Osteocyte (in vitro differentiated cells): ENCODE results near the gene GULP1. TPM values are rescaled to one million over a fixed set of nuclear protein-coding genes. Genes with fewer than 3 reads are reported as not detected.

Source experiments
- DNase-seq: peaks from one replicate; pipeline ENCODE4 v3.0.0; 2021; ENCODE audit warnings: mixed read lengths; ENCODE audit not compliant: unreplicated experiment; ENCODE audit errors: extremely low spot score
- H3K27ac Mint-ChIP-seq: one replicate; pipeline ENCODE4 v1.8.0; 2021; ENCODE audit warnings: mild to moderate bottlenecking, mixed read lengths; ENCODE audit not compliant: unreplicated experiment
- H3K27me3 Mint-ChIP-seq: one replicate; pipeline ENCODE4 v1.8.0; 2021; ENCODE audit warnings: mixed read lengths; ENCODE audit not compliant: unreplicated experiment
- H3K36me3 Mint-ChIP-seq: one replicate; pipeline ENCODE4 v1.8.0; 2021; ENCODE audit warnings: mixed read lengths; ENCODE audit not compliant: unreplicated experiment
- H3K4me1 Mint-ChIP-seq: one replicate; pipeline ENCODE4 v1.8.0; 2021; ENCODE audit warnings: mixed read lengths; ENCODE audit not compliant: unreplicated experiment
- H3K4me3 Mint-ChIP-seq: one replicate; pipeline ENCODE4 v1.8.0; 2021; ENCODE audit warnings: mild to moderate bottlenecking, moderate library complexity, mixed read lengths; ENCODE audit not compliant: unreplicated experiment
- H3K9me3 Mint-ChIP-seq: one replicate; pipeline ENCODE4 v1.8.0; 2021; ENCODE audit warnings: mixed read lengths; ENCODE audit not compliant: unreplicated experiment
- CTCF ChIP-seq: fragments of 200-600 bp; sonication (generic); IDR thresholded peaks from 2 replicates; pipeline ENCODE4 v1.5.0; 2021; ENCODE audit warnings: antibody characterized with exemption, mild to moderate bottlenecking, moderate library complexity
- total RNA-seq: library from RNA; stranded (reverse); gene quantifications from 2 replicates; pipeline ENCODE4 v1.2.1, GENCODE V29; 2021

Gene GULP1
- total RNA-seq, 1 donor from 2014 or later, result 36.7 TPM

DNA sequence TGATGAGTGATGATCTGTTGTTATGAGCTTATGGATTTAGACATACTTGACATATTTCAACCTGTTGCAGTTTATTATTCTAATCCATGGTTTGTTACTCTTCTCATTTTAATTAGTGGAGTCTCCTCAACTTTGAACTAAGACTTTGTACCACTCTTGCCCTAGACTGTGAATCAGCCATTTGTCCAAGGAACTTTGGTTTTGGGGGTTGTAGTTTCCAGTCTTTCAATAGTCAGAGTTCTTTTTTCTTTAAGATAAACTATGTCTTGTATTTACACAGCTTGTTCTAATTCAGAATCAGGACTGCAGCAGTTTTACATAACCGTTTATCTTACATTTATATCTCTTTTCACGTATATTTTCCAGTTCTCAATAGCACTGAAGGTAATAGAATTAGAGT lies 133.6 kb downstream of the GULP1 start:
- Mint-ChIP-seq H3K4me3 (no peak overlapping the region), H3K27me3 (no peaks in the 10 kb centered on the region), H3K36me3 (peaks cover 2% of the 10 kb centered on the region), H3K9me3 (no peaks in the 10 kb centered on the region), H3K4me1 (peaks cover 25% of the 10 kb centered on the region), H3K27ac (peak overlapping the region; percentile 57)
- no peak for DNase-seq
- no peak for TF ChIP-seq CTCF

DNA sequence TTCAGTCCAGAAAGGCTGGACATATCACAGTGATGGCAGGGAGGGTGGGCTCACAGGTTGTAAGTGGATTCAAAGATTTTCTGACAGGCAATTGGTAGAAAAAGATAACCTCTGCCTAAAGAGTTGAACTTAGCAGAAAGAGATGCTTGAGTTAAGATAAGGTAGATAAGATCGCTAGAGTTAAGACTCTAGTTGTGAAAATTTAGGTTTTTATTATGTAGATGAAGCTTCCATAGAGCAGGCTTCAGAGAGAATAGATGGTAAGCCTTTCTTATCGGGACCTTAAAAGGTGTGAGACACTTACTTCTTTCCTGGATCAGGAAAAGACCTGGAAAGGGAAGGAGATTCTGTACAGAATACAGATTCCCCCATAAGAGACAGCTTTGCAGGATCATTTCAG lies 134.4 kb downstream of the GULP1 start:
- no peaks in the 10 kb centered on the region for H3K27me3 Mint-ChIP-seq
- H3K4me1 Mint-ChIP-seq, result peaks cover 33% of the 10 kb centered on the region

GRCh38 chr2:188430705-188431104 lies 139.0 kb downstream of the GULP1 start:
- TF ChIP-seq CTCF, result no peak
- peak overlapping the region; percentile 3 for H3K27ac Mint-ChIP-seq
- no peaks in the 10 kb centered on the region for H3K27me3 Mint-ChIP-seq
- H3K9me3 Mint-ChIP-seq, result no peaks in the 10 kb centered on the region
- H3K4me1 Mint-ChIP-seq, result peaks cover 19% of the 10 kb centered on the region
- no peak overlapping the region for H3K4me3 Mint-ChIP-seq
- DNase-seq, result no peak
- peaks cover 2% of the 10 kb centered on the region for H3K36me3 Mint-ChIP-seq

More for the DNA sequence above, 134.4 kb downstream of the GULP1 start:
- no peaks in the 10 kb centered on the region for H3K9me3 Mint-ChIP-seq
- no peak for TF ChIP-seq CTCF
- no peak for DNase-seq
- no peak overlapping the region for H3K27ac Mint-ChIP-seq
- no peak overlapping the region for H3K4me3 Mint-ChIP-seq
- H3K36me3 Mint-ChIP-seq, result peaks cover 2% of the 10 kb centered on the region

DNA sequence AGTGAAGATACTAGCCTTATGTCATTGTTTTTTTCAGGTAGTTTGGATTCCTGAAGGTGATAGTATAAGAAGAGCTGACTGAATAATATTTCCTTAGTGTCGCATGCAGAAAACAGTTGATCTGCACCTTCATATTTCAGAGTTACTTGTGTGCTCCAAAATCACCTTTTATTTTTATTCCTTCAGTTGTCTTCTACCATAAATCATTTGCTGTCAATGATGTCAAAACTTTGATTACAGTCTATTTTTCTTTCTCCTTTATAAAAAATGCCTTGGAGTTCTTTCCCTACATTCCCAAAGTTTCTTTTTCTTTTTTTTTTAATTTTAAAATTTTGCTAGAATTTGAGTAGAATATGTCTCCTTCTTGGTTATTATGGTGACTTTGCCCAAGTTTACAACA lies 142.3 kb downstream of the GULP1 start:
- Mint-ChIP-seq H3K4me3 (no peak overlapping the region), H3K27me3 (no peaks in the 10 kb centered on the region), H3K27ac (no peak overlapping the region), H3K4me1 (peaks cover 8% of the 10 kb centered on the region), H3K36me3 (peaks cover 2% of the 10 kb centered on the region), H3K9me3 (peaks cover 3% of the 10 kb centered on the region)
- TF ChIP-seq CTCF, result no peak
- DNase-seq, result no peak

DNA sequence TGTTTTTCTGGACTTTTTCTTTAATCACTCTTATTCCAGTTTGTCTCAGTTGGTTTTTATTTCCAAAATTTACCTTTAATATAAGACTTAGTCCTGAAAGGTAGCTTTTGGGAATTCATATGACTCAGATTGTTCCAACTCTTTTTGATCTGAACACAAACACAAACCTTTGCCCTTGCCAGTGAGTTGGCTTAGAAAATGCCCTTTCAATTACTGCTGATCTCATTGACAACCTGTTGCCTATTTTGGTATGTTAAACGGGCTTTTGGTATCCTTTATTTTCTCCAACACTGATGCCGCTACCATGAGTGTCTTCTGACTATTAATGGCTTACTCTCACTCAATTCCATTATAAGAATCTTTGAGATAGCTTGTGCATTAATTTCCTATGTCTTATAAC lies 143.4 kb downstream of the GULP1 start:
- peaks cover 2% of the 10 kb centered on the region for H3K36me3 Mint-ChIP-seq
- no peak for TF ChIP-seq CTCF
- H3K4me3 Mint-ChIP-seq, result no peak overlapping the region
- peaks cover 3% of the 10 kb centered on the region for H3K9me3 Mint-ChIP-seq
- H3K27me3 Mint-ChIP-seq, result no peaks in the 10 kb centered on the region
- no peak for DNase-seq
- peaks cover 16% of the 10 kb centered on the region for H3K4me1 Mint-ChIP-seq
- H3K27ac Mint-ChIP-seq, result no peak overlapping the region
